GM18519 (cell line): ENCODE results near the gene UROC1.

ENCODE experiments used
- ATAC-seq: cut with Tn5 transposase; IDR thresholded peaks from one replicate; pipeline ENCODE4 v1.9.1; 2021; ENCODE audit warnings: mild to moderate bottlenecking, moderate library complexity; ENCODE audit not compliant: unreplicated experiment, low FRiP score

Gene UROC1

GRCh38 chr3:126533506-126533905 lies 15.9 kb upstream of the UROC1 start:
- no peak for ATAC-seq

GRCh38 chr3:126531051-126531330 lies 13.4 kb upstream of the UROC1 start:
- no peak for ATAC-seq

GRCh38 chr3:126530171-126531050 lies 12.8 kb upstream of the UROC1 start:
- no peak for ATAC-seq

GRCh38 chr3:126529585-126530170 lies 12.1 kb upstream of the UROC1 start:
- no peak for ATAC-seq

GRCh38 chr3:126528800-126529541 lies 11.4 kb upstream of the UROC1 start:
- no peak for ATAC-seq

GRCh38 chr3:126528419-126528799 lies 10.8 kb upstream of the UROC1 start:
- no peak for ATAC-seq

GRCh38 chr3:126527455-126528211 lies 10.1 kb upstream of the UROC1 start:
- no peak for ATAC-seq

GRCh38 chr3:126527006-126527405 lies 9.4 kb upstream of the UROC1 start:
- ATAC-seq: no peak

- no peak for ATAC-seq
Observed at GRCh38 chr3:126526668-126527005, 9.1 kb upstream of the UROC1 start.

GRCh38 chr3:126525853-126526667 lies 8.5 kb upstream of the UROC1 start:
- ATAC-seq: no peak

GRCh38 chr3:126525091-126525852 lies 7.7 kb upstream of the UROC1 start:
- no peak for ATAC-seq

- ATAC-seq: no peak
Observed at GRCh38 chr3:126524429-126524988, 6.9 kb upstream of the UROC1 start.

GRCh38 chr3:126523745-126524428 lies 6.3 kb upstream of the UROC1 start, which contains the start of gene CHST13:
Gene CHST13 (plus strand): TSS chr3:126524155. CDS start chr3:126524333, 178 bp downstream.
- no peak for ATAC-seq

GRCh38 chr3:126522363-126522788 lies 4.8 kb upstream of the UROC1 start:
- ATAC-seq: no peak

GRCh38 chr3:126521122-126521891 lies 3.7 kb upstream of the UROC1 start:
- no peak for ATAC-seq

GRCh38 chr3:126519506-126520455 lies 2.2 kb upstream of the UROC1 start:
- ATAC-seq: no peak

- ATAC-seq: no peak
Observed at GRCh38 chr3:126518779-126519177, 1.2 kb upstream of the UROC1 start.
